ENCODE data around the gene B4GALNT3. TPM values are rescaled to one million over a fixed set of nuclear protein-coding genes. Genes with fewer than 3 reads are reported as not detected.
A peak's percentile ranks its signal among the peaks of the same experiment; 100 is the strongest.

Gene B4GALNT3
- total RNA-seq, 1 experiment from 2014 or later: 23.3 TPM

DNA sequence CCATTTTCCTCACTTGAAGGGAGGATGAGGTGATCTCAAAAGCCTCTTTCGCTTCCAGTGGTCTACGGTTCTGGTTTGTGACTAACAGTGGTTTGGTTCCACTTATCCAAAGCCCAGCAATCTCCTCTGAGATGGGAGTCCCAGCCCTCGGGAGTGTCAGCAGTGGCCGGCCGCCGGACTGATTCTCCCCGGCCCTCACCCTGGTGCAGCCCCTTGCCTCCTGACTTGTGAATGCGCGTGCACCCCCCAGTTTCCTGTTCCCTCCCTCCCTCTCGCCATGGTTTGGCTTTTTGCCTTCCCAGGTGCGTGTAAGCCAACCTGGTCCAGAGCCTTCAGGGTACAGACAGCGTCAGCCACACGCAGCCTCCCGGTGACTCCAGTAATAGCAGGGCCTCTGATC lies 74.5 kb downstream of the B4GALNT3 start:
- H3K4me1 Mint-ChIP-seq: peaks cover 0 to 9% of the 10 kb centered on the region in 2 experiments; a peak in 2 of 4 replicates
- H3K9ac ChIP-seq (ENCODE audit: extremely low read depth, insufficient read length, low read length): no peak overlapping the region

More for the DNA sequence above, 74.5 kb downstream of the B4GALNT3 start:
- Histone ChIP-seq H3K23me2 (ENCODE audit: insufficient read length, low read depth, low read length, poor library complexity, severe bottlenecking) (no peaks in the 10 kb centered on the region), H3K4ac (ENCODE audit: low read depth, low read length) (no peak overlapping the region), H2AK5ac (ENCODE audit: insufficient read length, low read length) (no peak overlapping the region), H3K79me2 (ENCODE audit: insufficient read depth, low read length) (no peaks in the 10 kb centered on the region), H2BK120ac (ENCODE audit: low read depth, low read length, poor library complexity, severe bottlenecking) (no peak overlapping the region), H2BK12ac (ENCODE audit: insufficient read length, low read depth, low read length) (no peak overlapping the region), H4K20me1 (ENCODE audit: control insufficient read depth, insufficient read depth, insufficient read length) (no peaks in the 10 kb centered on the region), H3K9me3 (ENCODE audit: control insufficient read depth, low read depth, low read length) (no peaks in the 10 kb centered on the region), H3K23ac (ENCODE audit: insufficient read length, low read depth, low read length) (no peak overlapping the region), H3K27ac (ENCODE audit: insufficient read length, low read depth, low read length) (no peak overlapping the region), H3K27me3 (ENCODE audit: insufficient read depth, low read length) (no peaks in the 10 kb centered on the region), H3K18ac (ENCODE audit: insufficient read length, low read depth, low read length) (peak overlapping the region; percentile 34), H2BK5ac (ENCODE audit: insufficient read length, low read length) (no peak overlapping the region), H3K79me1 (ENCODE audit: insufficient read depth, low read depth, low read length, poor library complexity, severe bottlenecking) (no peaks in the 10 kb centered on the region), H4K8ac (replicated peaks; ENCODE audit: insufficient read length, low read depth, low read length) (no peak overlapping the region), H3K4me2 (ENCODE audit: insufficient read depth, insufficient read length, low read length) (no peak overlapping the region), H3K56ac (ENCODE audit: insufficient read length, low read depth, low read length) (no peak overlapping the region), H2AFZ (ENCODE audit: low read length) (no peak overlapping the region), H3K14ac (ENCODE audit: insufficient read depth, low read length) (no peak overlapping the region; the same call in 1 of the 2 replicates), H4K5ac (ENCODE audit: insufficient read length, low read depth, low read length) (no peak overlapping the region), H3K4me1 (ENCODE audit: insufficient read depth, low read length) (peaks cover 2% of the 10 kb centered on the region; the same call in 1 of the 2 replicates), H2BK20ac (ENCODE audit: low read depth, low read length, poor library complexity, severe bottlenecking) (no peak overlapping the region), H2BK15ac (ENCODE audit: low read depth, low read length) (no peak overlapping the region), H3T11ph (ENCODE audit: low read length) (no peak overlapping the region), H4K91ac (ENCODE audit: insufficient read length, low read depth, low read length) (no peak overlapping the region)
- Mint-ChIP-seq H3K9me3 (peaks cover 20 to 23% of the 10 kb centered on the region in 2 experiments), H3K4me3 (no peak overlapping the region), H3K36me3 (ENCODE audit: insufficient read depth in 1 of 3, low read depth in 3 of 3) (peaks cover 14 to 27% (median 18%) of the 10 kb centered on the region in 3 experiments), H3K27me3 (ENCODE audit: low read depth) (no peaks in the 10 kb centered on the region; the same call in 1 of the 2 replicates), H3K27ac (peak overlapping the region in 2 of 3 experiments; percentile 40 to 85; a peak in 2 of 7 replicates)
- no CpG with 5 or more reads among the region's 14 CpGs for WGBS (ENCODE audit: extremely low coverage, insufficient read length, low lambda C conversion rate)
- TF ChIP-seq, protein P1, sequence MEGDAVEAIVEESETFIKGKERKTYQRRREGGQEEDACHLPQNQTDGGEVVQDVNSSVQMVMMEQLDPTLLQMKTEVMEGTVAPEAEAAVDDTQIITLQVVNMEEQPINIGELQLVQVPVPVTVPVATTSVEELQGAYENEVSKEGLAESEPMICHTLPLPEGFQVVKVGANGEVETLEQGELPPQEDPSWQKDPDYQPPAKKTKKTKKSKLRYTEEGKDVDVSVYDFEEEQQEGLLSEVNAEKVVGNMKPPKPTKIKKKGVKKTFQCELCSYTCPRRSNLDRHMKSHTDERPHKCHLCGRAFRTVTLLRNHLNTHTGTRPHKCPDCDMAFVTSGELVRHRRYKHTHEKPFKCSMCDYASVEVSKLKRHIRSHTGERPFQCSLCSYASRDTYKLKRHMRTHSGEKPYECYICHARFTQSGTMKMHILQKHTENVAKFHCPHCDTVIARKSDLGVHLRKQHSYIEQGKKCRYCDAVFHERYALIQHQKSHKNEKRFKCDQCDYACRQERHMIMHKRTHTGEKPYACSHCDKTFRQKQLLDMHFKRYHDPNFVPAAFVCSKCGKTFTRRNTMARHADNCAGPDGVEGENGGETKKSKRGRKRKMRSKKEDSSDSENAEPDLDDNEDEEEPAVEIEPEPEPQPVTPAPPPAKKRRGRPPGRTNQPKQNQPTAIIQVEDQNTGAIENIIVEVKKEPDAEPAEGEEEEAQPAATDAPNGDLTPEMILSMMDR (conservative IDR thresholded peaks at IDR 0.05): no peak
- DNase-seq: no peak

Data from H9 (cell line).